Heart left ventricle (tissue), 16 donors: ENCODE data around the gene COX7A2L. TPM values are rescaled to one million over a fixed set of nuclear protein-coding genes. Genes with fewer than 3 reads are reported as not detected.

Experiments
- ATAC-seq, 4 donors: fragments of 200-7000 bp; cut with Tn5 transposase; one replicate each; pipeline ENCODE4 v1.9.1; 2020 to 2022; ENCODE audit warnings: moderate library complexity in 4 of 4, mild to moderate bottlenecking in 3 of 4, moderate number of reproducible peaks in 1 of 4
- DNase-seq, 5 donors: peaks; one replicate each; pipeline ENCODE4 v3.0.0-alpha.2; 2020
- H3K27ac ChIP-seq, 12 donors: fragments of 200-600 bp; sonication (generic) in 4 of 12; one replicate each; pipeline versions ENCODE4 v1.5.0 to v1.8.0; 2016 to 2022; ENCODE audit warnings: mild to moderate bottlenecking in 2 of 12
- H3K27me3 ChIP-seq, 9 donors: fragments of 200-600 bp; sonication (generic) in 2 of 9; one replicate each; pipeline versions ENCODE4 v1.5.1 to v1.8.0; 2016 to 2022; ENCODE audit warnings: mild to moderate bottlenecking in 3 of 9
- H3K36me3 ChIP-seq, 9 donors: fragments of 200-600 bp; sonication (generic) in 2 of 9; one replicate each; pipeline versions ENCODE4 v1.5.0 to v1.8.0; 2018 to 2022; ENCODE audit warnings: mild to moderate bottlenecking in 2 of 9
- H3K4me1 ChIP-seq, 12 donors: fragments of 200-600 bp; sonication (generic) in 4 of 12; one replicate each; pipeline versions ENCODE4 v1.5.0 to v1.8.0; 2016 to 2022; ENCODE audit warnings: mild to moderate bottlenecking in 3 of 12
- H3K4me3 ChIP-seq, 12 donors: fragments of 200-600 bp; sonication (generic) in 4 of 12; one replicate each; pipeline versions ENCODE4 v1.5.0 to v1.8.0; 2017 to 2022; ENCODE audit warnings: mild to moderate bottlenecking in 9 of 12, moderate library complexity in 4 of 12
- H3K9me3 ChIP-seq, 12 donors: fragments of 200-600 bp; sonication (generic) in 4 of 12; one replicate each; pipeline versions ENCODE4 v1.5.0 to v1.8.0; 2016 to 2022; ENCODE audit warnings: mild to moderate bottlenecking in 1 of 12
- CTCF ChIP-seq, 12 donors: fragments of 200-600 bp; sonication (generic) in 4 of 12; IDR thresholded peaks; one replicate each; pipeline versions ENCODE4 v1.5.0 to v1.8.0; 2018 to 2022; ENCODE audit warnings: antibody characterized with exemption in 12 of 12, mild to moderate bottlenecking in 5 of 12
- POLR2A ChIP-seq, 2 donors: fragments of 450-650 bp; IDR thresholded peaks; one replicate each; pipeline ENCODE4 v1.6.1; 2017; ENCODE audit warnings: antibody characterized with exemption in 2 of 2, mild to moderate bottlenecking in 2 of 2, moderate library complexity in 2 of 2
- WGBS, 4 donors: extraction: QIAGEN DNeasy Blood & Tissue Kit in 2 of 4; methylation state at CpG; one replicate each; pipeline versions ENCODE4 v1.1.5 to v1.1.7; 2013 to 2018; 5-methylcytosine and 5-hydroxymethylcytosine counted together
- intact Hi-C, 10 donors: fragments of 100-400 bp; cut with DNase I; formaldehyde crosslinking; loops; one replicate each; pipeline versions ENCODE4 v1.11.1 to v1.14.2; 2022
- polyA plus RNA-seq, 2 donors: library from polyadenylated mRNA; stranded (reverse); fragments of 200-250 nt; gene quantifications; one replicate each; pipeline ENCODE4 v1.2.3, GENCODE V29; 2013
- total RNA-seq, 9 donors: library from RNA; depleted of rRNA in 2 of 9; stranded (reverse); fragments of >200 nt in 2 of 9; fragmentation: NEBNext Ultra II Directional in 3 of 9; extraction: Animal tissue kit (Norgen Biotek cat#: 25700) in 3 of 9; gene quantifications; one replicate each; pipeline versions ENCODE4 v1.1.0 to v1.2.4, GENCODE V29; 2016 to 2023
- donor health status: ischemic (EF 13 %, LVEDD 7.1; RV severe dilation, severe dysfunction).
- donor health status: healthy with polysubstance abuse.
- donor health status: DM: no; HTN: yes; CAD: no.
- donor health status: DM: no; HTN: no; CAD: no.
- donor health status: ischemic (EF 25% LVEDD 6.9; RV normal size, moderate dysfunction).
- donor health status: ischemic (EF 25% LVEDD 5.7; RV mildly dilated, moderate dysfunction).
- donor health status: healthy.
- donor health status: DM: yes; HTN: yes; CAD: no.
- donor health status: ischemic (EF 35%, LVEDD 5.7; RV mildly dilated, moderate dysfunction).
- donor health status: nonischemic (EF 11% LVEDD 7.7; RV severe dilation, severe dysfunction).
- donor health status: DM: yes; HTN: yes; CAD: no.
- donor health status: PGD.
- donor health status: ischemic (EF 29% LVEDD 5.4; RV normal size, mild dysfunction).
- donor health status: nonischemic (EF 23%, LVEDD 6.1; RV moderate dilation, normal function).

COX7A2L gene
- total and polyA plus RNA-seq, 11 donors, result 57.2 to 138 (median 105) TPM

GRCh38 chr2:42360493-42360889 lies 526 bp downstream of the COX7A2L start:
- H3K27me3 ChIP-seq, result no peaks in the 10 kb centered on the region
- peak overlapping the region; percentile 77 to 100 (median 94) for H3K4me3 ChIP-seq
- H3K36me3 ChIP-seq, result peaks cover 0 to 6% (median 0%) of the 10 kb centered on the region in 9 donors
- intact Hi-C loops, result loop anchor here in 8 of 10 donors (2.0 to 10.0 kb wide), 4 partner anchors 264 to 1244 kb away; no protein-coding TSS in a partner anchor
- DNase-seq (no peak), ATAC-seq (peak in 1 of 4 donors; percentile 1)
- peak overlapping the region; percentile 90 to 100 (median 94) for H3K27ac ChIP-seq
- 0 to 1% (median 0%) methylated on average over 11 to 15 of the region's 15 CpGs for WGBS, 4 donors
- TF ChIP-seq POLR2A (IDR thresholded peaks at IDR 0.05) (no peak), CTCF (IDR thresholded peaks at IDR 0.05) (no peak)
- H3K9me3 ChIP-seq, result no peaks in the 10 kb centered on the region
- peaks cover 0 to 36% (median 27%) of the 10 kb centered on the region in 12 donors for H3K4me1 ChIP-seq

- ATAC-seq (no peak), DNase-seq (no peak)
- Histone ChIP-seq H3K36me3 (peaks cover 0 to 6% (median 0%) of the 10 kb centered on the region in 9 donors), H3K4me1 (peaks cover 0 to 36% (median 27%) of the 10 kb centered on the region in 12 donors), H3K4me3 (peak overlapping the region; percentile 77 to 100 (median 94)), H3K27ac (peak overlapping the region in 8 of 12 donors; percentile 90 to 100 (median 94)), H3K27me3 (no peaks in the 10 kb centered on the region), H3K9me3 (no peaks in the 10 kb centered on the region)
- WGBS, 4 donors, result 9 to 14% (median 13%) methylated on average over 12 of the region's 12 CpGs
- no peak for TF ChIP-seq CTCF (IDR thresholded peaks at IDR 0.05)
- no peak for TF ChIP-seq POLR2A (IDR thresholded peaks at IDR 0.05)
- intact Hi-C loops, result loop anchor here in 8 of 10 donors (2.0 to 10.0 kb wide), 4 partner anchors 263 to 1245 kb away; no protein-coding TSS in a partner anchor
Observed at GRCh38 chr2:42359965-42360483, 993 bp downstream of the COX7A2L start.

- Histone ChIP-seq H3K27me3 (no peaks in the 10 kb centered on the region), H3K9me3 (no peaks in the 10 kb centered on the region), H3K36me3 (peaks cover 0 to 6% (median 0%) of the 10 kb centered on the region in 9 donors), H3K4me3 (peak overlapping the region in 11 of 12 donors; percentile 77 to 100 (median 94)), H3K27ac (peak overlapping the region in 5 of 12 donors; percentile 92 to 99 (median 93)), H3K4me1 (peaks cover 0 to 37% (median 28%) of the 10 kb centered on the region in 12 donors)
- intact Hi-C loops, result no loop called here
- DNase-seq (no peak), ATAC-seq (no peak)
- TF ChIP-seq POLR2A (IDR thresholded peaks at IDR 0.05) (no peak), CTCF (IDR thresholded peaks at IDR 0.05) (no peak)
- WGBS, 4 donors, result 41 to 50% (median 45%) methylated on average over 6 of the region's 6 CpGs
Observed at GRCh38 chr2:42359304-42359964, 1.6 kb downstream of the COX7A2L start.

- H3K36me3 ChIP-seq, result peaks cover 0 to 47% (median 41%) of the 10 kb centered on the region in 9 donors
- 85 to 89% (median 88%) methylated on average over 5 of the region's 5 CpGs for WGBS, 4 donors
- no peak overlapping the region for H3K4me3 ChIP-seq
- ATAC-seq (peak in 1 of 4 donors; percentile 37), DNase-seq (no peak)
- peaks cover 0 to 33% (median 15%) of the 10 kb centered on the region in 12 donors for H3K4me1 ChIP-seq
- H3K27ac ChIP-seq, result peak overlapping the region in 1 of 12 donors; percentile 20
- no peaks in the 10 kb centered on the region for H3K9me3 ChIP-seq
- H3K27me3 ChIP-seq, result no peaks in the 10 kb centered on the region
- intact Hi-C loops, result no loop called here
- TF ChIP-seq POLR2A (IDR thresholded peaks at IDR 0.05), result no peak
- TF ChIP-seq CTCF (IDR thresholded peaks at IDR 0.05), result no peak
Observed at GRCh38 chr2:42353792-42354429, 7.1 kb downstream of the COX7A2L start.
